Ovary (tissue), 9 donors: ENCODE results near the gene NT5C3B. TPM values are rescaled to one million over a fixed set of nuclear protein-coding genes. Genes with fewer than 3 reads are reported as not detected.

Experiments used
- DNase-seq, 5 donors: peaks; one replicate each; pipeline ENCODE4 v3.0.0-alpha.2; 2019 to 2020
- H3K27ac ChIP-seq, 2 donors: fragments of 200-600 bp; one replicate each; pipeline versions ENCODE4 v1.5.1 to v1.8.0; 2019 to 2022
- H3K27me3 ChIP-seq: fragments of 200-600 bp; one replicate; pipeline ENCODE4 v1.8.0; 2022
- H3K36me3 ChIP-seq: fragments of 200-600 bp; sonication (generic); one replicate; pipeline ENCODE4 v1.5.1; 2019
- H3K4me1 ChIP-seq: one replicate; pipeline ENCODE4 v1.8.1; 2013; ENCODE audit warnings: mild to moderate bottlenecking, moderate library complexity; ENCODE audit not compliant: insufficient read depth
- H3K4me3 ChIP-seq: fragments of 200-600 bp; sonication (generic); one replicate; pipeline ENCODE4 v1.5.1; 2017
- H3K9me3 ChIP-seq, 2 donors: fragments of 200-600 bp in 1 of 2; sonication (generic) in 1 of 2; one replicate each; pipeline versions ENCODE4 v1.5.1 to v1.8.1; 2013 to 2019; ENCODE audit warnings: mild to moderate bottlenecking in 1 of 2, moderate library complexity in 1 of 2
- CTCF ChIP-seq, 3 donors: fragments of 450-650 bp in 2 of 3; fragments of 200-600 bp in 1 of 3; IDR thresholded peaks; one replicate each; pipeline versions ENCODE4 v1.5.1 to v1.8.0; 2016 to 2022; ENCODE audit warnings: antibody characterized with exemption in 3 of 3, mild to moderate bottlenecking in 1 of 3
- EP300 ChIP-seq: sonication (generic); formaldehyde crosslinking; IDR thresholded peaks from one replicate; pipeline ENCODE4 v1.6.1; 2017; ENCODE audit warnings: antibody characterized with exemption
- POLR2A ChIP-seq: fragments of 450-650 bp; IDR thresholded peaks from one replicate; pipeline ENCODE4 v1.6.1; 2017; ENCODE audit warnings: antibody characterized with exemption, mild to moderate bottlenecking, moderate library complexity
- WGBS, 3 donors: extraction: QIAGEN DNeasy Blood & Tissue Kit in 1 of 3; methylation state at CpG; one replicate each; pipeline versions ENCODE4 v1.1.5 to v1.1.7; 2013 to 2017; 5-methylcytosine and 5-hydroxymethylcytosine counted together
- intact Hi-C, 4 donors: fragments of 100-400 bp; cut with DNase I; formaldehyde crosslinking; loops; one replicate each; pipeline versions ENCODE4 v1.11.0 to v1.15.1; 2022 to 2023
- polyA plus RNA-seq, 2 donors: library from polyadenylated mRNA; stranded (reverse); fragments of 200-250 nt in 1 of 2; fragments of 350-450 nt in 1 of 2; fragmentation: Illumina TruSeq in 1 of 2; extraction: RNeasy Lipid Tissue Mini Kit (QIAGEN cat#74804) in 1 of 2; gene quantifications; one replicate each; pipeline ENCODE4 v1.2.3, GENCODE V29; 2013 to 2014
- small RNA-seq: library from RNA; depleted of rRNA; stranded (forward); fragments of <200 nt; gene quantifications from one replicate; pipeline ENCODE3, GENCODE V24; 2016
- total RNA-seq, 7 donors: library from RNA; depleted of rRNA in 2 of 7; stranded (reverse); fragments of >200 nt in 2 of 7; fragmentation: NEBNext Ultra II Directional in 3 of 7; extraction: Animal tissue kit (Norgen Biotek cat#: 25700) in 3 of 7; gene quantifications; one replicate each; pipeline versions ENCODE4 v1.1.0 to v1.2.4, GENCODE V29; 2016 to 2023
- donor health status: DM: no; HTN: no; CAD: no; lungs with moderate emphysema.
- donor health status: DM: no; HTN: no; CAD: no.
- donor health status: Bipolar disorder and iron deficiency.
- donor health status: DM: yes; HTN: yes; CAD: no.
- donor health status: DM: no; HTN: no; CAD: no.
- donor health status: DM: yes; HTN: yes; CAD: no.

Gene NT5C3B
- total and polyA plus RNA-seq, 9 donors, result 34.5 to 106 (median 49.1) TPM

- DNase-seq, result no peak
- H3K27me3 ChIP-seq, result no peaks in the 10 kb centered on the region
- WGBS, 3 donors, result 92 to 96% (median 95%) methylated on average over 12 of the region's 12 CpGs
- no peak overlapping the region for H3K4me3 ChIP-seq
- intact Hi-C loops, result no loop called here
- no peaks in the 10 kb centered on the region for H3K36me3 ChIP-seq
- H3K9me3 ChIP-seq, result no peaks in the 10 kb centered on the region
- TF ChIP-seq POLR2A, result no peak
- no peak for TF ChIP-seq CTCF (IDR thresholded peaks at IDR 0.05)
- TF ChIP-seq EP300, result no peak
- H3K4me1 ChIP-seq, result peaks cover 15% of the 10 kb centered on the region
- no peak overlapping the region for H3K27ac ChIP-seq
Measured at GRCh38 chr17:41775394-41776226, 60.4 kb downstream of the NT5C3B start.

Small RNA genes lying within 50 kb of the gene (small RNA-seq; reads per million reads assigned to genes)
- gene AC125257.2, result not detected

Other genes with a start within 250 kb of the NT5C3B start
- gene KRT14, start 249.3 kb downstream of the NT5C3B start, total RNA-seq, result 1 to 10 TPM in 1 of 7 donors, under 1 TPM in 2, not detected in 4; 0.38 to 1.1 (median 0.75) TPM
- gene KRT14, start 249.3 kb downstream of the NT5C3B start, polyA plus RNA-seq, result not detected
- gene KRT16, start 223.5 kb downstream of the NT5C3B start, total RNA-seq, result 1 to 10 TPM in 1 of 7 donors, not detected in 6; 1.0 TPM
- gene KRT16, start 223.5 kb downstream of the NT5C3B start, polyA plus RNA-seq, result not detected
- gene KRT17, start 211.7 kb downstream of the NT5C3B start, total RNA-seq, result 10 to 100 TPM in 2 of 7 donors, 1 to 10 TPM in 1, under 1 TPM in 2, not detected in 2; 0.42 to 17.8 (median 2.7) TPM
- under 1 TPM in 1 of 2 donors, not detected in 1; 0.29 TPM for gene KRT17, start 211.7 kb downstream of the NT5C3B start, polyA plus RNA-seq
- 1,000 to 10,000 TPM in 1 of 7 donors, 100 to 1,000 TPM in 6; 270 to 1,292 (median 813) TPM for gene EIF1, start 147.3 kb downstream of the NT5C3B start, total RNA-seq
- 1,000 to 10,000 TPM in 1 of 2 donors, 100 to 1,000 TPM in 1; 641 to 1,340 TPM for gene EIF1, start 147.3 kb downstream of the NT5C3B start, polyA plus RNA-seq
- not detected for gene GAST, start 123.9 kb downstream of the NT5C3B start, total RNA-seq
- gene GAST, start 123.9 kb downstream of the NT5C3B start, polyA plus RNA-seq, result not detected
- 1 to 10 TPM in 2 of 7 donors, under 1 TPM in 5; 0.12 to 1.5 (median 0.56) TPM for gene HAP1, start 101.6 kb downstream of the NT5C3B start, total RNA-seq
- gene HAP1, start 101.6 kb downstream of the NT5C3B start, polyA plus RNA-seq, result under 1 TPM; 0.17 to 0.85 TPM
- 100 to 1,000 TPM in 1 of 7 donors, 10 to 100 TPM in 6; 30.3 to 153 (median 52.6) TPM for gene JUP, start 49.5 kb downstream of the NT5C3B start, total RNA-seq
- gene JUP, start 49.5 kb downstream of the NT5C3B start, polyA plus RNA-seq, result 10 to 100 TPM in 1 of 2 donors, 1 to 10 TPM in 1; 7.0 to 59.3 TPM
- gene P3H4, start 24.3 kb downstream of the NT5C3B start, total RNA-seq, result 10 to 100 TPM; 13.2 to 22.1 (median 16.3) TPM
- gene P3H4, start 24.3 kb downstream of the NT5C3B start, polyA plus RNA-seq, result 10 to 100 TPM in 1 of 2 donors, 1 to 10 TPM in 1; 7.7 to 10.6 TPM
- gene FKBP10, start 23.2 kb downstream of the NT5C3B start, total RNA-seq, result 100 to 1,000 TPM in 2 of 7 donors, 10 to 100 TPM in 5; 37.1 to 106 (median 82.5) TPM
- 10 to 100 TPM; 76.2 to 80.0 TPM for gene FKBP10, start 23.2 kb downstream of the NT5C3B start, polyA plus RNA-seq
- under 1 TPM; 0.13 to 0.60 (median 0.23) TPM for gene KLHL10, start 1.6 kb upstream of the NT5C3B start, total RNA-seq
- gene KLHL10, start 1.6 kb upstream of the NT5C3B start, polyA plus RNA-seq, result under 1 TPM; 0.21 to 0.57 TPM
- 10 to 100 TPM; 18.9 to 30.5 (median 20.6) TPM for gene KLHL11, start 29.2 kb upstream of the NT5C3B start, total RNA-seq
- gene KLHL11, start 29.2 kb upstream of the NT5C3B start, polyA plus RNA-seq, result 1 to 10 TPM; 2.7 to 3.9 TPM
- 100 to 1,000 TPM in 1 of 7 donors, 10 to 100 TPM in 6; 23.6 to 119 (median 53.4) TPM for gene ACLY, start 82.7 kb upstream of the NT5C3B start, total RNA-seq
- 10 to 100 TPM; 26.9 to 69.4 TPM for gene ACLY, start 82.7 kb upstream of the NT5C3B start, polyA plus RNA-seq
- 10 to 100 TPM in 1 of 7 donors, 1 to 10 TPM in 6; 1.1 to 11.0 (median 2.4) TPM for gene ODAD4, start 94.4 kb upstream of the NT5C3B start, total RNA-seq
- 1 to 10 TPM; 1.7 to 2.1 TPM for gene ODAD4, start 94.4 kb upstream of the NT5C3B start, polyA plus RNA-seq
- 10 to 100 TPM; 30.5 to 88.9 (median 77.5) TPM for gene CNP, start 130.6 kb upstream of the NT5C3B start, total RNA-seq
- 10 to 100 TPM; 30.7 to 47.0 TPM for gene CNP, start 130.6 kb upstream of the NT5C3B start, polyA plus RNA-seq
- gene DNAJC7, start 181.2 kb upstream of the NT5C3B start, total RNA-seq, result 10 to 100 TPM; 37.7 to 92.4 (median 70.1) TPM
- 100 to 1,000 TPM in 1 of 2 donors, 10 to 100 TPM in 1; 61.1 to 102 TPM for gene DNAJC7, start 181.2 kb upstream of the NT5C3B start, polyA plus RNA-seq
- 10 to 100 TPM; 11.8 to 27.6 (median 22.2) TPM for gene NKIRAS2, start 183.9 kb upstream of the NT5C3B start, total RNA-seq
- 10 to 100 TPM; 23.9 to 25.4 TPM for gene NKIRAS2, start 183.9 kb upstream of the NT5C3B start, polyA plus RNA-seq
- gene C17orf113, start 214.4 kb upstream of the NT5C3B start, total RNA-seq, result 1 to 10 TPM; 1.7 to 3.9 (median 2.5) TPM
- gene C17orf113, start 214.4 kb upstream of the NT5C3B start, polyA plus RNA-seq, result 1 to 10 TPM in 1 of 2 donors, under 1 TPM in 1; 0.67 to 2.5 TPM